Right lobe of liver (tissue), 4 donors: Measurements from ENCODE around the gene TRMT61A.

Source experiments
- POLR2A ChIP-seq: fragments of 450-650 bp; IDR thresholded peaks from one replicate; pipeline ENCODE4 v1.6.1; 2017; ENCODE audit warnings: antibody characterized with exemption, mild to moderate bottlenecking
- TF ChIP-seq, protein P1 (sequence below), 4 donors: fragments of 200-600 bp in 3 of 4; fragments of 450-650 bp in 1 of 4; IDR thresholded peaks; one replicate each; pipeline versions ENCODE4 v1.5.1 to v1.8.0; 2016 to 2022; ENCODE audit warnings: antibody characterized with exemption in 4 of 4, mild to moderate bottlenecking in 2 of 4
- donor health status: DM: no; HTN: no; CAD: no.
- donor health status: DM: no; HTN: no; CAD: no.
- donor health status: DM: no; HTN: yes; CAD: no.

DNA sequence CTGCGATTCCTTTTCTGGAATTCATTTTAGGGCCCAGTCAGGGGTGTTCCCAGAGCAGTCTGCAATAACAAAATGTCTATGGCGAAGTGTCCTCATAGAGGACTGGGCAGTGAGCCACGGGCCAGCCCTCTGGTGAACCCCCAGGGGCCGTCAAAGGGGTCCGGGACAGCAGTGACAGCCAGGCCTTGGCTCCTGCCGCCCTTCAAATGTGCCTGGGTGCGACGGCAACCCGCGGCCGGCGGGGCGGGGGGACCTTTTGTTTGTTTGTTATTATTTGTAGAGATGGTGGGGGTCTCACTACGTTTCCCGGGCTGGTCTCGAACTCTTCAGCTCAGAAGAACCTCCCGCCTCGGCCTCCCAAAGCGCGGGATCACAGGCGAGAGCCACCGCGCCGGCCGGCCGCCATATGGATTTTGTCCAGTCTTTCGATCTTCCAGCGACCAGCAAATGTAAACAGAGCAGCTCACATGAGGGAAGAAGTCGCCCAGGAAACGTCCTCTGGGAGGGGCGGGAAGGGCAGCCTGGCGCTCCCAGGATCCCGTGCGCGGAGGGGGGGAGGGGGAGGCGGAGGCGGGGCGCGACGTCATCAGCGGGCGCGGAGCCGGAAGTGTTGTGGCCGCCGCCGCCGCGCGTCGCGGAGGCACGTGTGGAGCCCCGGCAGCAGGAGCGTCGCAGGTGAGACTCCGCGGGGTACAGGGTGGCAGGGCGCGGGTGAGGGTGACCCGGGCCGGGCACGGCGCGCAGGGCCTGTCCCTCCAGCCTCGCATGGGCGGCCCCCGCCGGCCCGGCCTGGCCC, at the start of gene TRMT61A:
- peak; percentile 53 for TF ChIP-seq POLR2A
- TF ChIP-seq, protein P1, sequence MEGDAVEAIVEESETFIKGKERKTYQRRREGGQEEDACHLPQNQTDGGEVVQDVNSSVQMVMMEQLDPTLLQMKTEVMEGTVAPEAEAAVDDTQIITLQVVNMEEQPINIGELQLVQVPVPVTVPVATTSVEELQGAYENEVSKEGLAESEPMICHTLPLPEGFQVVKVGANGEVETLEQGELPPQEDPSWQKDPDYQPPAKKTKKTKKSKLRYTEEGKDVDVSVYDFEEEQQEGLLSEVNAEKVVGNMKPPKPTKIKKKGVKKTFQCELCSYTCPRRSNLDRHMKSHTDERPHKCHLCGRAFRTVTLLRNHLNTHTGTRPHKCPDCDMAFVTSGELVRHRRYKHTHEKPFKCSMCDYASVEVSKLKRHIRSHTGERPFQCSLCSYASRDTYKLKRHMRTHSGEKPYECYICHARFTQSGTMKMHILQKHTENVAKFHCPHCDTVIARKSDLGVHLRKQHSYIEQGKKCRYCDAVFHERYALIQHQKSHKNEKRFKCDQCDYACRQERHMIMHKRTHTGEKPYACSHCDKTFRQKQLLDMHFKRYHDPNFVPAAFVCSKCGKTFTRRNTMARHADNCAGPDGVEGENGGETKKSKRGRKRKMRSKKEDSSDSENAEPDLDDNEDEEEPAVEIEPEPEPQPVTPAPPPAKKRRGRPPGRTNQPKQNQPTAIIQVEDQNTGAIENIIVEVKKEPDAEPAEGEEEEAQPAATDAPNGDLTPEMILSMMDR (IDR thresholded peaks at IDR 0.05) = no peak
